PC-3 (cell line): Measurements from ENCODE around the gene ATP2B2. TPM values are rescaled to one million over a fixed set of nuclear protein-coding genes. Genes with fewer than 3 reads are reported as not detected.

Source experiments
- ATAC-seq: fragments of 200-7000 bp; cut with Tn5 transposase; 2 replicates; pipeline ENCODE4 v1.9.1; 2020; ENCODE audit warnings: mild to moderate bottlenecking, moderate library complexity
- BruUV-seq: library from RNA; stranded (reverse); fragments of 400-500 nt; replicated peaks from 2 replicates; lab custom pipeline; 2021; lab: Mats Ljungman, UMichigan
- CTCF ChIA-PET: fragments of 300-600 bp; sonication (Branson Sonifier 250); formaldehyde crosslinking; loops from one replicate; lab custom pipeline; 2022; ENCODE audit warnings: antibody characterized with exemption; lab: Charles Lee
- POLR2A ChIA-PET: fragments of 300-600 bp; sonication (Branson Sonifier 250); formaldehyde crosslinking; loops from one replicate; lab custom pipeline; 2022; ENCODE audit warnings: antibody characterized with exemption; ENCODE audit not compliant: unreplicated experiment; lab: Charles Lee
- DNase-seq: peaks from one replicate; pipeline ENCODE4 v3.0.0-alpha.2; 2015
- H2AFZ ChIP-seq: fragments of 300-600 bp; sonication (generic); 2 replicates; pipeline ENCODE4 v1.6.0; 2016; ENCODE audit warnings: antibody characterized with exemption, low read length
- H3F3A ChIP-seq: fragments of 300-600 bp; sonication (generic); one replicate; pipeline ENCODE4 v1.6.0; 2017; ENCODE audit warnings: antibody characterized with exemption, low read length, control low read depth, mild to moderate bottlenecking; ENCODE audit not compliant: unreplicated experiment
- H3K27ac ChIP-seq: fragments of 300-600 bp; sonication (generic); 2 replicates; pipeline ENCODE4 v1.5.1; 2016; ENCODE audit warnings: mild to moderate bottlenecking, low read length
- H3K27me3 ChIP-seq: fragments of 300-600 bp; sonication (generic); 2 replicates; pipeline ENCODE4 v1.6.1; 2016; ENCODE audit warnings: low read length, mixed read lengths
- H3K36me3 ChIP-seq: fragments of 300-600 bp; sonication (generic); 2 replicates; pipeline ENCODE4 v1.6.1; 2016; ENCODE audit warnings: low read depth, mixed run types, low read length, mixed read lengths
- H3K4me1 ChIP-seq: fragments of 300-600 bp; sonication (generic); 2 replicates; pipeline ENCODE4 v1.5.1; 2016; ENCODE audit warnings: low read length; ENCODE audit not compliant: insufficient read depth
- H3K4me2 ChIP-seq: fragments of 300-600 bp; sonication (generic); 2 replicates; pipeline ENCODE4 v1.6.0; 2016; ENCODE audit warnings: low read length
- H3K4me3 ChIP-seq: fragments of 300-600 bp; sonication (generic); 2 replicates; pipeline ENCODE4 v1.5.1; 2016; ENCODE audit warnings: mild to moderate bottlenecking, low read length, mixed read lengths
- H3K79me2 ChIP-seq: fragments of 300-600 bp; sonication (generic); 2 replicates; pipeline ENCODE4 v1.6.1; 2017; ENCODE audit warnings: low read length, mixed read lengths
- H3K9ac ChIP-seq: fragments of 300-600 bp; sonication (generic); 2 replicates; pipeline ENCODE4 v1.6.0; 2016; ENCODE audit warnings: mild to moderate bottlenecking, low read length
- H3K9me2 ChIP-seq: fragments of 300-600 bp; sonication (generic); replicated peaks from 2 replicates; pipeline ENCODE4 v1.6.1; 2016; ENCODE audit warnings: mixed run types, low read length, mixed read lengths
- H3K9me3 ChIP-seq: fragments of 300-600 bp; sonication (generic); 2 replicates; pipeline ENCODE4 v1.6.1; 2016; ENCODE audit warnings: low read length, mixed read lengths
- H4K20me1 ChIP-seq: fragments of 300-600 bp; sonication (generic); 2 replicates; pipeline ENCODE4 v1.6.1; 2016; ENCODE audit warnings: low read length, mixed read lengths
- EZH2 ChIP-seq: fragments of 300-600 bp; sonication (generic); IDR thresholded peaks from one replicate; pipeline ENCODE4 v1.6.1; 2017; ENCODE audit warnings: antibody characterized with exemption, mild to moderate bottlenecking, low read length; ENCODE audit not compliant: unreplicated experiment
- EZH2phosphoT487 ChIP-seq: fragments of 300-600 bp; sonication (generic); IDR thresholded peaks from 2 replicates; pipeline ENCODE4 v1.6.1; 2018; ENCODE audit warnings: mild to moderate bottlenecking, antibody characterized with exemption, low read length, borderline replicate concordance
- intact Hi-C: fragments of 100-400 bp; cut with micrococcal nuclease; formaldehyde crosslinking; loops from 2 replicates; pipeline ENCODE4 v1.9.0; 2023
- total RNA-seq: library from RNA; depleted of rRNA; stranded (reverse); fragments of >200 nt; gene quantifications from 2 replicates; pipeline ENCODE4 v1.2.3, GENCODE V29; 2014
- TF ChIP-seq, protein P1 (sequence below): fragments of 300-600 bp; sonication (generic); conservative IDR thresholded peaks from 2 replicates; pipeline ENCODE4 v1.5.1; 2017; ENCODE audit warnings: antibody characterized with exemption, low read depth, mild to moderate bottlenecking, low read length

The ATP2B2 gene
- total RNA-seq, 1 experiment from 2014 or later, result not detected

DNA sequence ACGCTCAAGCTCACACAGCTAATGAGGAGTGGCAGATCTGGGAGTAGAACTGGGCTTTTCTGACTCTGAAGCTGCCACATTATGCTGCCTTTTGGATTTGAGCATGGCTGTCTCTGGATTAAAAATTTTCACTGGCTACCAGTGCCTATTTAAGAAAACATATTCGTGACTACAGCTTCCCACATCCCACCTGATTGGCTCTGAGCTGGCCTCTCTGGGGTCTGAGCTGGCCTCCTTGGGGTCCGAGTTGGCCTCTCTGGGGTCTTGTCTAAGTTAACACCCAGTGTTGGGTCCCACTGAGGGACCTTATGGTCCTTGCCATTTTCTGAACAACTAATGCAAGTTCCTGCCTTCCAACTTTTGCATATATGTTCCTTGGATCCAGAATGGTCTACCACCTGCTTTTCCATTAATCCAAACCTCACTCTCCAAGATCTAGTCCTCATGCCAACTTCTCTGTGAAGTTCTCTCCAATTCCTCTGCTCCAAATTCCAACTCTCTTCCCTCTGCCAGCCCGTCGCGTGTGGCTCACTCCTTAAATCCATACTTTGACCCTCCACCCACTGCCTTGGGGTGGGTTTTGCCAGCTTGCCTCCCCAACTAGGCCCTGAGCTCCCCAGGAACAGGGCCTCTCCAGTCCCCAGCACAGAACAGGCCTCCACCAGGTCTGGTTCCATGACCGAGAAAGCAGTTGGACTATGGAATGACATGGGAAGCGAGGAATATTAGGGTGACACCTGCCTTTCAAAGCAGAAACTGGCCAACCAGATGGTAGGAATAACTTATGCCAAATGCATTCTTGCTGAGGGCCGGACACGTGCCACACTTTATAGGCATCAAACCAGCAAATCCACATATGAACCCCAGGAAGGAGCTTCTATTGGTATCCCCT is 42.5 kb downstream of the ATP2B2 start:
- CTCF ChIA-PET, result no interaction called here
- H3K4me2 ChIP-seq, result no peak overlapping the region
- no peak overlapping the region for H3K4me3 ChIP-seq
- no peaks in the 10 kb centered on the region for H3K9me2 ChIP-seq
- BruUV-seq, result no TSS peak
- intact Hi-C loops, result no loop called here
- no peaks in the 10 kb centered on the region for H4K20me1 ChIP-seq
- no peak overlapping the region for H3K27ac ChIP-seq
- H3K27me3 ChIP-seq, result peaks cover 7% of the 10 kb centered on the region
- no peak overlapping the region for H3K9ac ChIP-seq
- DNase-seq (no peak), ATAC-seq (no peak)
- no peaks in the 10 kb centered on the region for H3K9me3 ChIP-seq
- H2AFZ ChIP-seq, result no peak overlapping the region
- no peaks in the 10 kb centered on the region for H3F3A ChIP-seq
- POLR2A ChIA-PET, result no interaction called here
- TF ChIP-seq EZH2phosphoT487 (no peak), EZH2 (no peak)
- TF ChIP-seq, protein P1, sequence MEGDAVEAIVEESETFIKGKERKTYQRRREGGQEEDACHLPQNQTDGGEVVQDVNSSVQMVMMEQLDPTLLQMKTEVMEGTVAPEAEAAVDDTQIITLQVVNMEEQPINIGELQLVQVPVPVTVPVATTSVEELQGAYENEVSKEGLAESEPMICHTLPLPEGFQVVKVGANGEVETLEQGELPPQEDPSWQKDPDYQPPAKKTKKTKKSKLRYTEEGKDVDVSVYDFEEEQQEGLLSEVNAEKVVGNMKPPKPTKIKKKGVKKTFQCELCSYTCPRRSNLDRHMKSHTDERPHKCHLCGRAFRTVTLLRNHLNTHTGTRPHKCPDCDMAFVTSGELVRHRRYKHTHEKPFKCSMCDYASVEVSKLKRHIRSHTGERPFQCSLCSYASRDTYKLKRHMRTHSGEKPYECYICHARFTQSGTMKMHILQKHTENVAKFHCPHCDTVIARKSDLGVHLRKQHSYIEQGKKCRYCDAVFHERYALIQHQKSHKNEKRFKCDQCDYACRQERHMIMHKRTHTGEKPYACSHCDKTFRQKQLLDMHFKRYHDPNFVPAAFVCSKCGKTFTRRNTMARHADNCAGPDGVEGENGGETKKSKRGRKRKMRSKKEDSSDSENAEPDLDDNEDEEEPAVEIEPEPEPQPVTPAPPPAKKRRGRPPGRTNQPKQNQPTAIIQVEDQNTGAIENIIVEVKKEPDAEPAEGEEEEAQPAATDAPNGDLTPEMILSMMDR, result no peak
- H3K79me2 ChIP-seq, result no peaks in the 10 kb centered on the region
- no peaks in the 10 kb centered on the region for H3K4me1 ChIP-seq
- no peaks in the 10 kb centered on the region for H3K36me3 ChIP-seq

DNA sequence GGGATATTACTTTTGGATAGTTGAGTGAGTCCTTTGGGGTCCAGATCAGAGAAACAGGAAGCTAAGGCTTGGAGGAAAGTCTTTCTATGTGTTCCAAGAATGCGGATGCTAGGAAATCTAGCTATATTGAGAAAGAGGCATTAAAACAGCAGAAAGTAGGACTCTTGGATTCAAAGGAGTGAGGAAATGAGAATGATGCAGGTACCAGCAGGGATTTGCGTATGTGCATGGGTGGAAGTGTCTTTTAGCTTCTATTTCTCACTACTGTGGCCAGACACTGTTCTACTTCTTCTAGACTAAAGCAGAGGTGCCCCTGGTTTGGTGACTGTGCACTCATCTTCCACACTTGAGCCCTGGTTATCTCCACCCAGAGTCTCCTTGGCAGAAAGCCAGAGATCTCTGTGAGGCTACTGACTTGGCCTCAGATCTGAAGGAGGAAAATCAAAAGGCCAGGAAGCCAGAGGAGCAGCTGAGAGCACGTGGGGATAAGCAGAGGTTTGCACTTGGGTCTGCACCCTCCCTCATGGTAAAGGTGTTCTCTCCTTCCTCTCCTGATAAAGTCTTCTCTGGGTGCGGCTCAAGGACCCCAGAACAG is 44.3 kb downstream of the ATP2B2 start:
- H2AFZ ChIP-seq, result no peak overlapping the region
- ATAC-seq (no peak), DNase-seq (no peak)
- H3K4me2 ChIP-seq, result no peak overlapping the region
- no peak overlapping the region for H3K27ac ChIP-seq
- no peaks in the 10 kb centered on the region for H3K36me3 ChIP-seq
- ChIA-PET CTCF (no interaction called here), POLR2A (no interaction called here)
- H3F3A ChIP-seq, result no peaks in the 10 kb centered on the region
- H3K27me3 ChIP-seq, result no peaks in the 10 kb centered on the region
- H3K9me2 ChIP-seq, result no peaks in the 10 kb centered on the region
- H3K4me1 ChIP-seq, result no peaks in the 10 kb centered on the region
- no peaks in the 10 kb centered on the region for H3K9me3 ChIP-seq
- H3K79me2 ChIP-seq, result no peaks in the 10 kb centered on the region
- BruUV-seq, result no TSS peak
- intact Hi-C loops, result no loop called here
- TF ChIP-seq EZH2, result no peak
- no peak overlapping the region for H3K4me3 ChIP-seq
- no peaks in the 10 kb centered on the region for H4K20me1 ChIP-seq
- no peak overlapping the region for H3K9ac ChIP-seq

DNA sequence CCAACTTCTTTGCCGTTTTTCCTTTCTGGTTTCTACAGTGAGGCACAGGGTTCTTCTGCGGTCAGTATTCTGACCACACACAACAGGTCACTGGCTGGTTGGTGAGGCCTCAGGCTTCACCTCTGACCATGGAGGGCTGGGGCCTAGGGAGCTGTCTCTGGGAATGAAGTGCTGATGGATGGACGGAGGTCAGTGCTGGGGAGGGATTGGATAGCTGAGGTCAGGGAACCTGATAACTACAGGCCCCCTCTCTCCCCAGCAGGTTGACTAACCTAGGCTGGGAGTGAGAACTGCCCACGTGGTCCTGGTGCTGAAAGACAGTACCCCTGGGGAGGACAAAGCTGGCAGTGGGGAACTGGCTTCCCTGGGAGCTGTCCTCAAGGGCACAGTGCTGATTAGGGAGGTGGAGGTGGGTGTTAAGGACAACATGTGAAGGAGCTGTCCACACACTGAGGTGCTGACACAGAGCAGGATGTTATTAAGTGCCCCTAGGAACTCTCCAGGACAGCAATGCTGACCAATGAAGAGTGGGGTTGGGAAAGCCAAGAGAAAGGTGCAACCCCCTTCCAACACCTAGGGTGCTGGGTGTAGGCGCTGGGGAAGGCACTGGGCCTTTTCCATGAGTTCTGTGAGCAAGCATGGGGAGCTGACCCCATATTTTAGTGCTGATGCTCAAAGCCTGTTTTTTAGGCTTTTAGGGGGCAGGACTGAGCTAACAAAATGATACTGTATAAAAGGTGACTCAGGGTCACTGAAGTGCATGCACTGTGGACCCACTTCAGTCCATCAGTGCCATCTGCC is 45.2 kb downstream of the ATP2B2 start:
- Histone ChIP-seq H3K27ac (no peak overlapping the region), H3K9ac (no peak overlapping the region), H3K27me3 (no peaks in the 10 kb centered on the region), H3K4me1 (no peaks in the 10 kb centered on the region), H3K4me3 (no peak overlapping the region), H4K20me1 (no peaks in the 10 kb centered on the region), H3K9me2 (no peaks in the 10 kb centered on the region), H3K36me3 (no peaks in the 10 kb centered on the region), H3F3A (no peaks in the 10 kb centered on the region), H3K4me2 (no peak overlapping the region), H3K9me3 (no peaks in the 10 kb centered on the region), H3K79me2 (no peaks in the 10 kb centered on the region), H2AFZ (no peak overlapping the region)
- DNase-seq (peak; percentile 85), ATAC-seq (peak; percentile 77)
- no TSS peak for BruUV-seq
- ChIA-PET POLR2A (no interaction called here), CTCF (no interaction called here)
- intact Hi-C loops, result no loop called here
- TF ChIP-seq, protein P1, result no peak
- TF ChIP-seq EZH2 (no peak), EZH2phosphoT487 (no peak)
